ENCODE results near the gene GATAD2A.
A peak's percentile ranks its signal among the peaks of the same experiment; 100 is the strongest.

GATAD2A gene

DNA sequence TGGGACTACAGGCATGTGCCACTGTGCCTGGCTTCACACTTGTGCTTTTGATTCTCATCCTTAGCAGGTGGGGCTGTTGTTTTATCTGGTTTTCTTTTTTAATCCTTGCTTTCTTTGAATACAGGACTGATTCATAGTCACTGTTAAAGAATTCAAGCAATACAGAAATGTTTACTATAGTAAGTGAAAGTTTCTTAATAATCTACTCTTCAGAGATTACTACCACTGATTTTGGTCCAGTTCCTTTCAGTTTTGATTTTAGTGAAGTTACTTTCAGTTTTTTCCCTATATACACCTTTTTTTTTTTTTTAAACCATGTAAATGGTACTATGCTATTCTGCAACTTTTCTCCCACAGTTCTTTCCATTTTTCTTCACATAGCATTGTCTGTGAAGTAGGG lies 53.6 kb downstream of the GATAD2A start:
- no peak for TF ChIP-seq CTCF (conservative IDR thresholded peaks at IDR 0.05; ENCODE audit: low read length)
- H3K4me3 ChIP-seq (ENCODE audit: low read length): no peak overlapping the region
- DNase-seq (ENCODE audit: low read depth): peak; percentile 44

DNA sequence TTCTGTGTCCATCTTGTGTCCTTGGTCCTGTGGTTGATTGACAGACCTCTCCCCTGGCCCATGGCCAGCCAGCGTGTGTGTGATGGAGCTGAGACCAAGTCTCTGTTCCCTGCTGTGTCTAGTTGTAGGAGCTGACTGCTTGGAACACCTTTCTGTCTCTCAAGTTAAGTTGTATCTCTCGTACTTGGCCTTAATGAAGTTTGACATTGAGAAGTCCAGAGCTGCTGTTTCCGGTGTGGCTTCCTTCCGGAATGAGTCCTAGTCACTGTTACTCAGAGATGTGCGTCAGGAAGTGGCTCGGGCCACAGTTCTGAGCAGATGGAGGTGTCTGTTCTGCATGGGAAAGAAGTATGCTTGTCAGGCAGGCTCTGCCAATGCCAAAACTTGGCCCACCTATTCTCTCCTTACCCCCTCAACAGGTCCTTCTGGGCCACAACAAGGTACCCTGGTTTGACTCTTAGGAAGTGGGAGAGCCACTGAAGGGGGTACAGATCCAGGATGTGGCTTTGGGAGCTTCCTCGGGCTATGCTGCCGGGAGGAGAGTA lies 54.3 kb downstream of the GATAD2A start:
- DNase-seq (ENCODE audit: low read depth): peak; percentile 71
- TF ChIP-seq CTCF (conservative IDR thresholded peaks at IDR 0.05; ENCODE audit: low read length): no peak

GRCh38 chr19:19460258-19460731 lies 54.8 kb downstream of the GATAD2A start:
- no peak overlapping the region for H3K4me3 ChIP-seq (ENCODE audit: low read length)
- no peak for DNase-seq (ENCODE audit: low read depth)
- no peak for TF ChIP-seq CTCF (conservative IDR thresholded peaks at IDR 0.05; ENCODE audit: low read length)

More for the DNA sequence above, 54.3 kb downstream of the GATAD2A start:
- no peak overlapping the region for H3K4me3 ChIP-seq (ENCODE audit: low read length)

GRCh38 chr19:19460761-19461265 lies 55.3 kb downstream of the GATAD2A start:
- no peak for TF ChIP-seq CTCF (conservative IDR thresholded peaks at IDR 0.05; ENCODE audit: low read length)
- DNase-seq (ENCODE audit: low read depth): peak; percentile 49
- peak overlapping the region; percentile 20; the same call in 1 of the 2 replicates for H3K4me3 ChIP-seq (ENCODE audit: low read length)

GRCh38 chr19:19461306-19461670 lies 55.8 kb downstream of the GATAD2A start:
- DNase-seq (ENCODE audit: low read depth): no peak
- no peak for TF ChIP-seq CTCF (conservative IDR thresholded peaks at IDR 0.05; ENCODE audit: low read length)
- no peak overlapping the region for H3K4me3 ChIP-seq (ENCODE audit: low read length)

GRCh38 chr19:19461671-19462622 lies 56.5 kb downstream of the GATAD2A start:
- DNase-seq (ENCODE audit: low read depth): no peak
- H3K4me3 ChIP-seq (ENCODE audit: low read length): no peak overlapping the region
- no peak for TF ChIP-seq CTCF (conservative IDR thresholded peaks at IDR 0.05; ENCODE audit: low read length)

Measured in AG10803 (cell line).